ENCODE measurements around the gene DUOX1.

DUOX1 gene

GRCh38 chr15:45168751-45169551 is 39.2 kb downstream of the DUOX1 start:
- DNase-seq (ENCODE audit: low read depth): no peak

- no peak for DNase-seq (ENCODE audit: low read depth)
Observed at GRCh38 chr15:45169608-45170480, 40.0 kb downstream of the DUOX1 start.

GRCh38 chr15:45171912-45172311 is 42.1 kb downstream of the DUOX1 start:
- DNase-seq (ENCODE audit: low read depth): no peak

GRCh38 chr15:45174069-45174468 is 44.3 kb downstream of the DUOX1 start:
- no peak for DNase-seq (ENCODE audit: low read depth)

- no peak for DNase-seq (ENCODE audit: low read depth)
Observed at GRCh38 chr15:45174577-45174976, 44.8 kb downstream of the DUOX1 start.

GRCh38 chr15:45177285-45177684 is 47.5 kb downstream of the DUOX1 start:
- DNase-seq (ENCODE audit: low read depth): no peak

GRCh38 chr15:45179221-45179985 is 49.6 kb downstream of the DUOX1 start:
- DNase-seq (ENCODE audit: low read depth): peak; percentile 25

GRCh38 chr15:45180201-45180600 is 50.4 kb downstream of the DUOX1 start:
- DNase-seq (ENCODE audit: low read depth): no peak

GRCh38 chr15:45180648-45181436 is 51.0 kb downstream of the DUOX1 start:
- no peak for DNase-seq (ENCODE audit: low read depth)

GRCh38 chr15:45181491-45182285 is 51.9 kb downstream of the DUOX1 start:
- DNase-seq (ENCODE audit: low read depth): no peak

- DNase-seq (ENCODE audit: low read depth): no peak
Observed at GRCh38 chr15:45182996-45183395, 53.2 kb downstream of the DUOX1 start.

- no peak for DNase-seq (ENCODE audit: low read depth)
Observed at GRCh38 chr15:45183511-45183910, 53.7 kb downstream of the DUOX1 start.

GRCh38 chr15:45184562-45185041 is 54.8 kb downstream of the DUOX1 start:
- no peak for DNase-seq (ENCODE audit: low read depth)

GRCh38 chr15:45185069-45185779 is 55.4 kb downstream of the DUOX1 start:
- no peak for DNase-seq (ENCODE audit: low read depth)

- no peak for DNase-seq (ENCODE audit: low read depth)
Observed at GRCh38 chr15:45185903-45186770, 56.3 kb downstream of the DUOX1 start.

- no peak for DNase-seq (ENCODE audit: low read depth)
Observed at GRCh38 chr15:45186771-45187577, 57.2 kb downstream of the DUOX1 start.

- DNase-seq (ENCODE audit: low read depth): no peak
Observed at GRCh38 chr15:45187578-45187893, 57.7 kb downstream of the DUOX1 start.
